AG09319 (cell line): ENCODE measurements around the gene BLID.

Experiments used
- DNase-seq: peaks from one replicate; pipeline ENCODE4 v3.0.0-alpha.2; 2010; ENCODE audit warnings: low read depth; ENCODE audit errors: extremely low read depth
- CTCF ChIP-seq: IDR thresholded peaks from 2 replicates; pipeline ENCODE4 v1.5.1; 2011; ENCODE audit warnings: low read depth, mild to moderate bottlenecking, inconsistent platforms, low read length, moderate library complexity

Gene BLID

GRCh38 chr11:122115524-122116379 is at the start of gene BLID:
BLID (minus strand) TSS chr11:122116215; CDS start chr11:122115922, 293 bp downstream.
- DNase-seq: no peak
- TF ChIP-seq CTCF: peak; percentile 46

- TF ChIP-seq CTCF: no peak
- no peak for DNase-seq
Observed at GRCh38 chr11:122163053-122163819, 47.2 kb upstream of the BLID start.

GRCh38 chr11:122162095-122162494 is 46.1 kb upstream of the BLID start:
- DNase-seq: no peak
- no peak for TF ChIP-seq CTCF

GRCh38 chr11:122160841-122161590 is 45.0 kb upstream of the BLID start:
- no peak for TF ChIP-seq CTCF
- no peak for DNase-seq

- DNase-seq: no peak
Observed at GRCh38 chr11:122159861-122160260, 43.8 kb upstream of the BLID start.

GRCh38 chr11:122159173-122159721 is 43.2 kb upstream of the BLID start:
- no peak for TF ChIP-seq CTCF
- no peak for DNase-seq

More at GRCh38 chr11:122159861-122160260, 43.8 kb upstream of the BLID start:
- no peak for TF ChIP-seq CTCF
